ENCODE measurements around the gene IL17D.
"Not testable (repeated sequence)": the region's sequence is repeated elsewhere in the genome, so short reads cannot be mapped to it uniquely, and the experiment has no call there.

The IL17D gene

DNA sequence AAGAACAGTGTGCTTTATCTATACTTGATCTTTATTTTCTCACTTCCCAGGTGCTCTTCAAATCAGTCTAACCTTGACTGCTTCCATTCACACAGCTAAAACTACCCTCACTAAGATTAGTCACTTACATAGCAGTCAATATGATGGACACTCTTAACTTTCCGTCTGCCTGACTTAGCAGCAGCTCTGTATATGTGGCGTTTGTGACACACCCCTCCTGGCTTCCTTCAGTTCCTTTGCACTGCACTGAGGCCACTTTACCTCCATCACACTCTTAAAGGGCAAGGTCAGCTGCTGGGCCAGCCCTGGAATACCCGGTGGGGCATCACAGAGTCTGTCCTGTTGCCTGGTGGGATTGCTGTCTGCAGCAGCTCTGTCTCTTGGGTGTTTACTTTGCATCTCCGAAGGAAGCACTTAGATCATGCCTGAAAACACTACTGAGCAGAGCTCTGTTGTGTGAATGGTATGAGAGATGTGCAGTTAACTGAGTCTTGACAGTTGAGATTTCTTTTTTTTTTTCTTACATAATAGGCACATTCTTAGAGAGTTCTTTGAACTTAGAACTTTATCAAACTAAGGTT lies 35.6 kb upstream of the IL17D start:
- Histone ChIP-seq H3K4me1 (no peaks in the 10 kb centered on the region; the same call in 1 of the 2 replicates), H3K4me3 (ENCODE audit: low read depth, low read length) (no peak overlapping the region), H3K36me3 (no peaks in the 10 kb centered on the region), H3K27me3 (no peaks in the 10 kb centered on the region), H3K9me3 (no peaks in the 10 kb centered on the region)
- TF ChIP-seq, protein P1, sequence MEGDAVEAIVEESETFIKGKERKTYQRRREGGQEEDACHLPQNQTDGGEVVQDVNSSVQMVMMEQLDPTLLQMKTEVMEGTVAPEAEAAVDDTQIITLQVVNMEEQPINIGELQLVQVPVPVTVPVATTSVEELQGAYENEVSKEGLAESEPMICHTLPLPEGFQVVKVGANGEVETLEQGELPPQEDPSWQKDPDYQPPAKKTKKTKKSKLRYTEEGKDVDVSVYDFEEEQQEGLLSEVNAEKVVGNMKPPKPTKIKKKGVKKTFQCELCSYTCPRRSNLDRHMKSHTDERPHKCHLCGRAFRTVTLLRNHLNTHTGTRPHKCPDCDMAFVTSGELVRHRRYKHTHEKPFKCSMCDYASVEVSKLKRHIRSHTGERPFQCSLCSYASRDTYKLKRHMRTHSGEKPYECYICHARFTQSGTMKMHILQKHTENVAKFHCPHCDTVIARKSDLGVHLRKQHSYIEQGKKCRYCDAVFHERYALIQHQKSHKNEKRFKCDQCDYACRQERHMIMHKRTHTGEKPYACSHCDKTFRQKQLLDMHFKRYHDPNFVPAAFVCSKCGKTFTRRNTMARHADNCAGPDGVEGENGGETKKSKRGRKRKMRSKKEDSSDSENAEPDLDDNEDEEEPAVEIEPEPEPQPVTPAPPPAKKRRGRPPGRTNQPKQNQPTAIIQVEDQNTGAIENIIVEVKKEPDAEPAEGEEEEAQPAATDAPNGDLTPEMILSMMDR (IDR thresholded peaks at IDR 0.05; ENCODE audit: low read depth, low read length), result no peak
- no peak for DNase-seq

DNA sequence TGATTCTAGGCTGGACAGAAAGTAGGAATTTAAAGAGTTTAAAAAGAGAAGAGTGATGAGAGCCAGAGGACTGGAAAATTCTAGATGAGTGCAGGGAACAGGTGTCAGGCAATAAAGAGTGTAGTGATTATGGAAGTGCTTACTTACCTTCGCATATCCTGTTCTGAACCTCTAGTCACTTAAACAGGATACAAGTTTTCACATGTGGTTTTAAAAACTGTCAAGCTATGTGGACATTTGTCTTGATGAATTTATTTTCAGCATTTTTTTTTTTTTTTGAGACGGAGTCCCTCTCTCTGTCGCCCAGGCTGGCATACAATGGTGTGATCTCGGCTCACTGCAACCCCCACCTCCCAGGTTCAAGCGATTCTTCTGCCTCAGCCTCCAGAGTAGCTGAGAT lies 34.3 kb upstream of the IL17D start:
- H3K27me3 ChIP-seq, result no peaks in the 10 kb centered on the region
- no peak overlapping the region for H3K4me3 ChIP-seq (ENCODE audit: low read depth, low read length)
- no peaks in the 10 kb centered on the region for H3K36me3 ChIP-seq
- H3K9me3 ChIP-seq, result no peaks in the 10 kb centered on the region
- no peaks in the 10 kb centered on the region; the same call in 1 of the 2 replicates for H3K4me1 ChIP-seq
- no peak for DNase-seq
- TF ChIP-seq, protein P1 (IDR thresholded peaks at IDR 0.05; ENCODE audit: low read depth, low read length), result no peak

DNA sequence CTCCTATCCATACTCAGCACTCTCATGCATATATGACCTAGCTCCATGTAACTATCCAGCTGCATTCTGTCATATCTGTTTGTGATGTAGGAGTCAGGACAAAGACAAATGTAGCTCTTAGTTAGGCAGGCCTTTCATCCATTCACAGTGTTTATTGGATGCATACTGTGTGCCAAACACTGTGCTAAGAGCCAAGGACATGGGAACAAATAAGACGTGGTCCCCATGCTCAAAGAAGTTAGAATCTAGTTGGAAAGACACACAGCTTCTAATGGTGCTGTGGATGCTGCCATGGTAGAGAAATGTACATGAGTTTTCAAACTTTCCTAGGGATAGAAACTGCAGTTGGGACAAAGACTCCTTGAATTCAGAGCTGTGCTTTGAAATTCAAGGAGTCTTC lies 31.7 kb upstream of the IL17D start:
- Histone ChIP-seq H3K27me3 (no peaks in the 10 kb centered on the region), H3K36me3 (no peaks in the 10 kb centered on the region), H3K4me3 (ENCODE audit: low read depth, low read length) (no peak overlapping the region), H3K9me3 (no peaks in the 10 kb centered on the region), H3K4me1 (no peaks in the 10 kb centered on the region)
- DNase-seq, result no peak
- TF ChIP-seq, protein P1 (IDR thresholded peaks at IDR 0.05; ENCODE audit: low read depth, low read length), result no peak

DNA sequence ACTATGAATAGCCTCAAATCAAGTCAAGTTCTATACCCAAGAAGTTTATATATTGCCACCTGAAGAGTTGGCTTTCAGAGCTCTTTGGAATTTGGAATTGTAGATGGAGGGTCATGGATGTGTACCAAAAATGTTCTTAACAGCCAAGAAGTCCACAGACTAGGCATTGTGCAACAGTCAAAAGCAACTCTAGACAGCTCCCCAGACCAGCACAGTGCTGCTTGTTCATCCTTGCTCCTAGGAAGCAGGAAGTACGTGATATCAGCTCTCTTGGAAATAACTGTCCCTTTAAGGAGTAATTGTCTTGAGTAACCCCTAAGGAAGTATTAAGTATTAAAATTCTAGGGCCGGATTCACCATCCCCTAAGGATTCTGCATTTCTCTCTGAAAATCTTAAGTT lies 30.7 kb upstream of the IL17D start:
- H3K4me1 ChIP-seq, result no peaks in the 10 kb centered on the region
- TF ChIP-seq, protein P1 (IDR thresholded peaks at IDR 0.05; ENCODE audit: low read depth, low read length), result no peak
- no peaks in the 10 kb centered on the region for H3K9me3 ChIP-seq
- DNase-seq, result no peak
- no peaks in the 10 kb centered on the region for H3K36me3 ChIP-seq
- H3K27me3 ChIP-seq, result no peaks in the 10 kb centered on the region
- H3K4me3 ChIP-seq (ENCODE audit: low read depth, low read length), result no peak overlapping the region

DNA sequence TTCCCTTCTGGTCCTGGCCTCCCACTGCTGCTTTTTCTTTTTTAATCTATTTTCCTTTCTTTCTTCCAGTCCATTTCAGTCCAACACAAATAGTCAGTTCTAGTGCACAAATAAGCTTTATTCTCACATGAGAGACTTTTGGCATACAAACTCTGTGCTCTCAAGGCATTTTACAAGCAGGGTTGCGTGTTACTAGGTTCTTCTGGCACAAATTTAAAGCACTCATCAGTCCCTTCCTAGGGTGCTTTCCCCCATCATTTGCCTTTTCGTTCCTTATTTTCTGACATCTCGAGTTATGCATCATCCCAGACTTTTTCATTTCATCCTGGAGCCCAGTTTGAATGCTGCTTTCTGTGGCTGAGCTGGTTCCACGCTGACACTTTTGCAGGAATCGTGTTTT lies 29.8 kb upstream of the IL17D start:
- Histone ChIP-seq H3K4me1 (no peaks in the 10 kb centered on the region), H3K9me3 (no peaks in the 10 kb centered on the region), H3K36me3 (no peaks in the 10 kb centered on the region), H3K27me3 (no peaks in the 10 kb centered on the region), H3K4me3 (ENCODE audit: low read depth, low read length) (no peak overlapping the region)
- no peak for DNase-seq
- TF ChIP-seq, protein P1 (IDR thresholded peaks at IDR 0.05; ENCODE audit: low read depth, low read length), result no peak

DNA sequence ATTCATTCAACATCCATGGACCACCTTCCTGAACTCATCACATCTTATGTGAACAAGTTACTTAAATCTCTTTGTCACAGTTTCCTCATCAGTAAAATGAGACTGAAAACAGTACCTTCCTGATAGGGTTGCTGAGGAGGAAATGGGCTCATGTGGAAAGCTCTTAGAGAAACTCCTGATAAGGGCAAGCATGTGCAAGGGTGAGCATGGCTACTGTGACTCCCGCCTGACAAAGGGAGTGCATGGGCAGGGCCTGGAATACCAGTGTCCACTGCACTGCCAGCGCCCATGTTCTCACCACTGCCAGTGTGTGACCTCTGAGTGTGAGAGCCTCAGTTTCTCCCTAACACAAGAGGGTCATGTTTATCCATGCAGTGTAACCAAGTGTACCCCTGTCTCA lies 27.3 kb upstream of the IL17D start:
- no peaks in the 10 kb centered on the region for H3K27me3 ChIP-seq
- no peaks in the 10 kb centered on the region for H3K36me3 ChIP-seq
- H3K4me3 ChIP-seq (ENCODE audit: low read depth, low read length), result no peak overlapping the region
- TF ChIP-seq, protein P1 (IDR thresholded peaks at IDR 0.05; ENCODE audit: low read depth, low read length), result no peak
- no peak for DNase-seq
- H3K4me1 ChIP-seq, result no peaks in the 10 kb centered on the region
- no peaks in the 10 kb centered on the region for H3K9me3 ChIP-seq

DNA sequence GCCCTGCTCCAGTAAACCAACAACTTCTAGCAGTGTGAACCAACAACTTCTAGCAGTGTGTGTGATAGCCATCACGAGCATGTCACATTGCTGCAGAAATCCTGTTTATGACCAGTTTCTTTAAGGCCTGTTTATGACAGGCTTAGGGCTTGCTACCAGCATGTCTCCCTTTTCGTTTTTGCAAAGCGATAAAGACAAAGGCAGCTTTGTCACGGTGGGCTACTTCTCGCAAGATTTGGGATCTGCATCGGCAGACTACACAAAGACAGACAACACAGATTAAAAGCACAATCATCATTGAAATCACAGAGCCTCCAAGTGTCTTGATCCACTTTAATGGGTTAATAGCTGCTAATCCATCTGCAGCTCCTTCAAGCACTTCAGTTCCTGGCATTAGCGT lies 24.9 kb upstream of the IL17D start:
- DNase-seq; H3K27me3 ChIP-seq; H3K4me3 ChIP-seq (ENCODE audit: low read depth, low read length); H3K4me1 ChIP-seq; H3K36me3 ChIP-seq; H3K9me3 ChIP-seq: not testable (repeated sequence)
